Testis (tissue), 2 donors: ENCODE results near the gene UBE2J1.

Source experiments
- CTCF ChIP-seq, 3 experiments: fragments of 450-650 bp in 2 of 3; fragments of 200-600 bp in 1 of 3; sonication (generic) in 1 of 3; IDR thresholded peaks; one replicate each; pipeline ENCODE4 v1.5.1; 2016 to 2019; ENCODE audit warnings: antibody characterized with exemption in 3 of 3, mild to moderate bottlenecking in 2 of 3, moderate library complexity in 1 of 3
- POLR2A ChIP-seq: fragments of 450-650 bp; IDR thresholded peaks from one replicate; pipeline ENCODE4 v1.6.1; 2017; ENCODE audit warnings: antibody characterized with exemption, mild to moderate bottlenecking, moderate library complexity

DNA sequence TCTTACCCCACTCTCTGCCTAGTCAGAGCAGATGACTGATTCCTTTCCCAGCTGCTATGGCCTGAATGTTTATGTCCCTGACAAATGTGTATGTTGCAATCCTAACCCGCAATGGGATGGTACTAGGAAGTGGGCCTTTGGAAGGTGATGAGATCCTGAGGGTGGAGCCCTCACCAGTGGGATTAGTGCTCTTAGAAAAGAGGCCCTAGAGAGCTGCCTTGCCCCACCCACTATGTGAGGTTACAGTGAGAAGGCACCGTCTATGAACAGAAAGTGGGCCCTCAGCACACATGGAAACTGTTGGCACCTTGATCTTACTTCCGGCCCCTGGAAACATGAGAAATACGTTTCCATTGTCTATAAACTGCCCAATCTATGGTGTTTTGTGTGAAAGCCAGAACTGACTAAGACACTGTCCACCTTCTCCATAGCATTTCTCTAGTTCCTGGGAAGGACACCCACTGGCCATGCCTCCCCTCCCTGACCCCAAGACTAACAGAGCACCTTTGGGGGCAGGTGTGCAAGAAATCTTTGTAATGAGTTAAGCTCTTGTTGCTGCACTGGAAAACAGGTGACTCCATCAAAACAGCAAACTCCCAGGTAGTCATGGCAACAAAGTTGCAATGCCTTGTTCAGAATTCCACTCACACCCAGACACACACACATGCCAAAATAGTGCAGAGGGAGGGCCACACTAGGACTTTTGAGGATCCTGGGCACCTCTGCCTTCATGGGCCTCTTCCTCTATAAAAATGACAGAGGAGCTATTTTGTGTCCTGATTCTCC is 53.6 kb downstream of the UBE2J1 start:
- TF ChIP-seq POLR2A (no peak), CTCF (IDR thresholded peaks at IDR 0.05) (no peak)
